IPS DF 4.7 (cell line): ENCODE results near the gene ZBTB18.
"Not testable (repeated sequence)": the region's sequence is repeated elsewhere in the genome, so short reads cannot be mapped to it uniquely, and the experiment has no call there.

Source experiments
- DNase-seq: peaks from one replicate; pipeline ENCODE4 v3.0.0-alpha.2; 2013; ENCODE audit warnings: low spot score; ENCODE audit errors: extremely low read depth

ZBTB18 gene

GRCh38 chr1:244041466-244042120 is 9.5 kb upstream of the ZBTB18 start:
- no peak for DNase-seq

- no peak for DNase-seq
These were observed 8.8 kb upstream of the ZBTB18 start for GRCh38 chr1:244042293-244042692.

GRCh38 chr1:244044423-244044822 is 6.7 kb upstream of the ZBTB18 start:
- no peak for DNase-seq

GRCh38 chr1:244046254-244046653 is 4.8 kb upstream of the ZBTB18 start:
- not testable (repeated sequence) for DNase-seq

- DNase-seq: no peak
These were observed 4.0 kb upstream of the ZBTB18 start for GRCh38 chr1:244046907-244047611.

GRCh38 chr1:244047621-244048255 is 3.3 kb upstream of the ZBTB18 start:
- no peak for DNase-seq

- peak; percentile 82 for DNase-seq
These were observed 2.6 kb upstream of the ZBTB18 start for GRCh38 chr1:244048256-244049161.

- no peak for DNase-seq
These were observed 1.7 kb upstream of the ZBTB18 start for GRCh38 chr1:244049162-244050013.

GRCh38 chr1:244050014-244050834 is 859 bp upstream of the ZBTB18 start:
- no peak for DNase-seq

GRCh38 chr1:244052016-244052727 is 1.1 kb downstream of the ZBTB18 start:
- DNase-seq: no peak

- no peak for DNase-seq
These were observed 1.7 kb downstream of the ZBTB18 start for GRCh38 chr1:244052728-244053312.

GRCh38 chr1:244053831-244054230 is 2.7 kb downstream of the ZBTB18 start:
- DNase-seq: no peak

GRCh38 chr1:244054247-244054923 is 3.3 kb downstream of the ZBTB18 start:
- no peak for DNase-seq

GRCh38 chr1:244054924-244055263 is 3.8 kb downstream of the ZBTB18 start:
- DNase-seq: no peak

GRCh38 chr1:244056577-244056976 is 5.5 kb downstream of the ZBTB18 start:
- no peak for DNase-seq

GRCh38 chr1:244057474-244058385 is 6.6 kb downstream of the ZBTB18 start:
- DNase-seq: no peak

- DNase-seq: no peak
These were observed 9.0 kb downstream of the ZBTB18 start for GRCh38 chr1:244060117-244060516.
